Left lobe of liver (tissue), 2 donors: ENCODE data around the gene MCU. TPM values are rescaled to one million over a fixed set of nuclear protein-coding genes. Genes with fewer than 3 reads are reported as not detected.
"Not testable (repeated sequence)": the region's sequence is repeated elsewhere in the genome, so short reads cannot be mapped to it uniquely, and the experiment has no call there.

Experiments
- ATAC-seq: fragments of 200-7000 bp; cut with Tn5 transposase; one replicate; pipeline ENCODE4 v1.9.1; 2020; ENCODE audit warnings: mild to moderate bottlenecking, moderate library complexity
- DNase-seq: peaks from one replicate; pipeline ENCODE4 v3.0.0-alpha.2; 2020; ENCODE audit warnings: low spot score
- total RNA-seq: library from RNA; stranded (reverse); gene quantifications from one replicate; pipeline ENCODE4 v1.2.1, GENCODE V29; 2021
- donor health status: DM: no; HTN: no; CAD: no; lungs with moderate emphysema.
- donor health status: DM: no; HTN: yes; CAD: no.

The MCU gene
- total RNA-seq, 1 donor from 2014 or later: 6.6 TPM

- no peak for DNase-seq
- no peak for ATAC-seq
Measured at GRCh38 chr10:72756674-72757385, 64.9 kb downstream of the MCU start.

DNA sequence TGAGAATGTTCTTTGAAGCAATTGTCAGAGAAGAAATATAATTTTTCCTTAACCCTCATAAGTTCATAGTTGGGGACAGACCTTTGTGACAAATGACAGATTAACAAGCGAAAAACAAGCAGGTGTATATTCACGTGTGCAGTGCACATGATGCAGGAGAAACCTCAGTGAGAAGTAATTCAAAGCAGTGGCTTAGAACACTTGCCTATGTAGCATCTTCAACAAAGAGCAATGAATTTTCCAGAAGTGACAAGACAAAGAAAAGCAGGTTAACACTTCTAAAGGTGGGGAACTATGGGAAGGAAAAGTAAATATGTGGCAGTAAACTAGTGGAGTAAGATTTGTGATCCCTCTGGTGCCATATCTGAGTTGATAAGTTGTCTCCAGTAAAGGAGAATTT, 65.8 kb downstream of the MCU start:
- ATAC-seq (no peak), DNase-seq (no peak)

- not testable (repeated sequence) for ATAC-seq
Measured at GRCh38 chr10:72758930-72759329, 67.0 kb downstream of the MCU start.

DNA sequence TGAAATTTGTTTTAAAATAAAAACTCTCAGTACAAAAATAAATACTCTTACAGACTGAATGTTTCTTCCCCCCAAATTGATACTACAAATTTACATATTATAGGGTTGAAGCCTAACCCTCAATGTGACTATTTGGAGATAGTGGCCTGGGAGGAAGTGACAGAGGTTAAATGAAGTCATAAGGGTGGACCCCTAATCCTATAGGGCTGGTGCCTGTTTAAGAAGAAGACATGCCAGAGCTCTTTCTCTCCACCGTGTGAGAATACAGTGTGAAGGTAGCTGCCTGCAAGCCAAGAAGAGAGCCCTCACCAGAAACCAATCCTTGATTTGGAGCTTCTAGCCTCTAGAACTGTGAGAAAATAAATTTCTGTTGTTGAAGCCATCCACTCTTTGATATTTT, 67.6 kb downstream of the MCU start:
- ATAC-seq (no peak), DNase-seq (no peak)

More at GRCh38 chr10:72758930-72759329, 67.0 kb downstream of the MCU start:
- not testable (repeated sequence) for DNase-seq

DNA sequence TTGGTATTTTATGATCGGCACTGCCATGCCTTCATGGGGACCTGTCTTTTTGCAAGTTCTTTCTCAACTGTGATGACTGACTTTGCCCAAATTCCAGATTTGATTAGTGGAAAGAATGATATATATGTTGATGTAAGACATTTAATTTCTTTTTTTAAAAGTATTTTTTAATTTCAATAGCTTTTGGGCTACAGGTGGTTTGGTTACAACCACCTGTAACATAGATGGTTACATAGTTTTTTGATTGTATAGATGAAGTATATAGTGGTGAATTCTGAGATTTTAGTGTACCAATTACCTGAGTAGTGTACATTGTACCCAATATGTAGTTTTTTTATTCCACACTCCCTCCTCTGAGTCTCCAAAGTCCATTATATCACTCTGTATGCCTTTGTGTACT, 69.6 kb downstream of the MCU start:
- ATAC-seq: no peak
- DNase-seq: no peak

GRCh38 chr10:72762042-72762441, 70.1 kb downstream of the MCU start:
- DNase-seq (no peak), ATAC-seq (no peak)

DNA sequence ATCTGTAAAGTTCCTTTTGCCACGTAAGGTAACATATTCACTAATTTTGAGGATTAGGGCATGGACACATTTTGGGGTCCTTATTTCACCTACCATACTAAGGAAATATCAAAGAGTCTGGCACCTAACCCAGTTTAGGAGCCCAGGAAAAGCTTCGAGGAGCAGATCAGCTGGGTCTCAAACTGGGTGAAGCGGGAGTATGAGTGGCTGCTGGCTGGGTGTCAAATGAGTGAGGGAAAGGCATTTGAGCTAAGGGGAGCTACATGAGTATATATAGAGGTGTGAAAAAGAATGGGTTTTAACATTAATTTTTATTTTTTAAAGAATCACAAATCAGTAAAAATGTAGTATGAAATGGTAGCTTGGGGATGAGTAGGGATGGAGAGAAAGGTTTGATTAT, 71.3 kb downstream of the MCU start:
- ATAC-seq (no peak), DNase-seq (no peak)

GRCh38 chr10:72764151-72764550, 72.2 kb downstream of the MCU start:
- ATAC-seq (no peak), DNase-seq (no peak)

DNA sequence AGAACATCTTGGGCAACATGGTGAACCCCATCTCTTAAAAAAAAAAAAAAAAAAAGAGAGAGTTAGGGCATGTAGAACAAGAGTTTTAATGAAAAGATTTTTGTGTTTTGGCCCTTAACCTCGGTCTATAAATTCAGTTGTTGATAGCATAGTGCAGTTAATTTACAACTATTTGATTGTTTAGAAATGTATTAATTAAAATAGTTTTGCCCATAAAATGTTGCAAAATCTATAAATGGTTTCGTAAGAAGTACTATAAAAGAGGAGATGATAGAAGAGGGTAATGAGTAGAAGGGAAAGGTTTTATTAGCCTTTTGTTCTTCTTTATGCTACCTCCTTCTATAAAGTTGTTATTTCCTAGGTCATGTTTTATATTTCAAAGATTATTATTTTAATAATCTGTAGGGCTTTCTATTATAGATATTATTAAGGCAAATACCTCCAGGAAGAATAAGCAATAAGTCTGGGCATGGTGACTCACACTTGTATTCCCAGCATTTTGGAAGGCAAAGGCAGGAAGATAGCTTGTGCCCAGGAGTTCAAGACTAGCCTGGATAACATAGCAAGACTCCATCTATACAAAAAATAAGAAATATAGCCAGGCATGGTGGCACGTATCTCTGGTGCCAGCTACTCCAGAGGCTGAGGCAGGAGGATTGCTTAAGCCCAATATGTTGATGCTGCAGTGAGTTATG, 73.3 kb downstream of the MCU start:
- DNase-seq (no peak), ATAC-seq (no peak)

GRCh38 chr10:72771195-72771594, 79.3 kb downstream of the MCU start:
- DNase-seq, ATAC-seq: not testable (repeated sequence)

DNA sequence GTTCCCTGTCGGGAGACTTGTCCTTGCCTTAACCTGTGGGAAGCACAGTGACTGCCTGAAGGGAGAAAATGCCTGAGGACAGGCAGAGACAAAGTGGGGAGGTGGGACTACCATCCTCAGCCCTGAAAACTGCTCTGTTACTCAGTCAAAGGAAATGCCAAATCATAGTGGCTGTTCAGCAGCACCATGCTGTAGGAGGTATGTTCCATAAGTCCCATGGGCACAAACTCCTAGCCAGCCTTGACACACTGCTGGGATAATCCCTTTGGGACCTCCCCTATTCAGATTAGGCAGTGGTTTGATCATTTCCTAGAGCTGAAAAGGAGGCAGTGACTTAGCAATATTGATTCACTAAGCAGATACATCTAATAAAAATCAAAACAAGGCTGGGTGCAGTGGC, 80.1 kb downstream of the MCU start:
- no peak for ATAC-seq
- DNase-seq: no peak

GRCh38 chr10:72779874-72780273, 87.9 kb downstream of the MCU start:
- no peak for DNase-seq
- no peak for ATAC-seq

DNA sequence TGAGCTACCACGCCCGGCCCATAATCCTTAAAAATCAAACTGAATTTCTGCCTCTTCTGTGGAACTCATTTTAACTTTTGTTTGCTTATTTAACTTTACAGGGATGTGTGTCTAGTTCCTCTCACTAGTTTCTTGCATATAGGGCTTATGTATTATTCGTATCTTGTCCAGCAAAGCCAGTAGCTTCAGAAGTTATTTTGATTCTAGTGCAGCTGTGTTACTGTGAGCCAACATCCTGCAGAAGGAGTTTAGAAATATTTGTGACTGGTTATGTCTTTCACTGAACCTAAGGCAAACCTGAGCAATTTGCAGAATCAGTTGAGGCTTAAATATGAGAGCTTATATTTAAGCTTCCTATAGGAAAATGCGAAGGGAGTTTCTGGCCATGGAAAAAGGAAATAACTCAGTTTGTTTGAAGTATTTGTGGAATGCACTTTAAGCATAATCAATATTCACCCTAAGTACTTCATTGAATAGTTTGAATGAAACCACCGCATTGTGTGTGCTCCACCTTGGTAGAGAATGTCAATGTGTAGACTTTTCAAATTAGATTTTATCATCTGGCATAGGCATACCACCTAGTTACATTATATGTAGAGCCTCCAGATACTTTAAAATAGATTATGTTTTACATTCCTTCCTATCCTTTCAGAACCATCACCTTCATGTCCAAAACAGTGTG, 90.8 kb downstream of the MCU start:
- ATAC-seq (no peak), DNase-seq (no peak)

DNA sequence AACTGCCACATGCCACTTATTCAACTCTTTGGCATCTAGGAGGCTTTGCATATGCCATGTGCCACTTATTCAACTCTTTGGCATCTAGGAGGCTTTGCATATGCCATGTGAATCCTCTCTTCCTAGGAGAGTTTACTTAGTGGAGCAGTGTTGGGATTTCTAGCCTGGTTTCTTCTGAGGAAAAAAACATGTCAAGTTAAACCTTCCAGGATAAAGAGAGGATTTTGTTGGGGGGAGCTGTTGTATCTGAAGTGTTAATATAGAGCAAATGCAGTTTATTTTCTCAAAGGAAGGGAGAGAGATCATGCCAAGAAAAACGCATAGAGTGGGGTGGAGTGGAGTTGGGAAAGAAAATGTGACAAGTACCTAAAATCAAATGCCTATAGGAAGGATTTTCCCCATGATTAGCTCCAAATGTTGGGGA, 91.5 kb downstream of the MCU start:
- DNase-seq: no peak
- no peak for ATAC-seq

DNA sequence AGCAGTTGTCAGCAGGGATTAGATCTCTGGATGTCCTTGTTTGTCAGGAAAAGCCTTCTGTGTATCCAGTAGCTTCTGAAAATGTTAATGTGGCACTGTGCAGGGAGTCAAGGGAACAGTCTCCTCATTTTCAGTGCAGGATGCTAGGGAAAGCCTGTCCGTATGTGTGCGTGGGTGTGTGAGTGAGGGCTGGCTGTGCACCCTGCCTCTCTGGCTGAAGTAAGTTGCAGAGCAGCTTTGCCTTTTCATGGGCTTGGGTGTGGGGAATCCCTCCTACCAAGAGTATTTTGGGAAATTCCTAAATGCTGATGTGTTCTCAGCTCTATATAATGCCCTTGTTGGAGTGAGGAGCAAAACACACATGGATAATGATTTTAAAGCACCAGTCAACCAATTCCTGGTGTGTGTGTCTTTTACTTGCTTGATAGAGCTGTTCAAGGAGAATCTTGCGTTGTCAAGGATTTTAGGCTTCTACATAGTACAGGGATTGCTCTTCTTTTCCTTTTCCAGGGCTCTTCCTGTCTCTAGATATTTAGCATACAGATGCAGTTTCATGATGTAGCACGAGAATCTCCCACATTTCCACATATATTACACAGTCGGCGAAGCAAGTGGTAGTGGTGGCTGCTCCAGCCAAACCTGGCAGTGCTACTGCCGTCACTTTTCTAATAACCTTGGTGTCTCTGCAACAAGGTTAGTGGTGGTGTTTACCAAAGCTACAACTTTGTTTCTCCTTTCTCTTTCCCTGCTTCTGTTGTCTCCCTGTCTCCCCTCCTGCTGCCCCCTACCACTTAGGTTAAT, 92.8 kb downstream of the MCU start:
- DNase-seq (no peak), ATAC-seq (no peak)

DNA sequence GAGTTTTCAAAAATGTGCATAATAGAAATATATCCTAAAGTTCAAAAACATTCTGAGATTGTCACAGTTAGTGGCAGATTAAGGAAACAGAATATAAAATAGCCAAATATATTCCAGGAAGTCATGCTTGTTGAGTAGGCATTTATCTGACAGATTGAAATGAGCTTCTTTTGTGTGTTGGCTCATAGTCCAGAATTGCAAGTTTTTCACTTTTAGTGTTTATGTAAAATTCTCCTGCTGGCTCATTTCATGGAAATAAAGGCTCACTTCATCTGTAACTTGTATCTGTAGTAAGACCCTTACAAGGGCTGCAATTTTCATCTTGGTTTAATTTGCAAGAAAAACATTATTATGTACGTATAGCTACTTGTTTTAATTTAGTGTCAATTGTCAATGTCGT, 93.5 kb downstream of the MCU start:
- DNase-seq (no peak), ATAC-seq (no peak)

DNA sequence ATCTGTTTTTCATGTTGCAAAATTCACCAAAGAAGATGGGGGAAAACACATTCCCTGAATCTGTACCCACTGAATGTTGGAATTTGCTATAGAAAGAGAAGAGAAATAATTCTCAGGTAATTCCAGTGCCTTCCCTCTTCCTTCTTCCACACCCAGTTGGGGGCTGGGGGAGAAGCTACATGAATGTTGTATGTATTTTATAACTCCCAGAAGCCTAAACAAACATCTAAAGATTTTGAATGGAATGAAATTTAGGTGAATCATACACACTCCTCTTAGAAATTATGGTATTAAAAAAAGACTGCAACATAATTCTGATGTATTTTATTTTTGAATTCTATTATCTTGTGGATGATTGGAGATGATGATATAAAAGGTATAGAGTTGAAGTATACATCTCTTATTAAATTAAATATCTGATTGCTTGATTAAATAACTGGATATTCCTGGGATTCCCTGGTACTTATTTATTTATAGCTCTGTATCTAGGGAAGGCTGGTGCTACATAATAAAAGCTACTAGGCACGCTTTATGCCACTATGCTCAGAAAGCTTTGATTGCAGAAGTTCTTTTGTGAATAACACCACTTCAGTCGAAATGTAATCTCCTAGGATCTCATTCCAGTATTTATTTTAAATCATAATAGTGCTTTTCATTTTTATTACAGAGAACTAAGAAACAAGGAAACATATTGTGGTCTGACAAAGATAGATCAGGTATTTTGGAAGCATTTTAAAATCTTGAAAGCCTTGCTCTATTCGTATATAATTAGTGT, 98.5 kb downstream of the MCU start:
- ATAC-seq (no peak), DNase-seq (no peak)

DNA sequence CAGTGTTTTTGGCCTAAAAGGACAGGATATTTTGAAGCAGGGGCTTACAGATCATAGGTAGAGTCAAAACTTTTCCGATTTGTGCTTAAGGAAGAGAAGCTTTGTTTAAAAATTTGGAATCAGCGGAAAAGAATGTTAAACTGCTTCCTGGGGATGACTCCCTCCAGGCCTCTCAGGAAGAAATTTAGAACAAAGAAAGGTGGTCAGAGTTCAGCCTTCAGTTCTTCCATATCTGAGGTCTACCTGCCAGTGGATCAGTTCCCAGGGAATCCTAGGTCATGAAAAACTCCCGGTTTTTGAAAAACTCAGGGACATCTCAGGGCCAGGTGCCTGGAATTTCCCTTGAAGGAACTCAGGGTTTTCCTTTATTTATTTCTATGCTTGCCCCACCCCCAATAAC, 100.3 kb downstream of the MCU start:
- no peak for ATAC-seq
- DNase-seq: no peak

GRCh38 chr10:72793752-72794151, 101.8 kb downstream of the MCU start:
- ATAC-seq: no peak

GRCh38 chr10:72794260-72794659, 102.3 kb downstream of the MCU start:
- DNase-seq (no peak), ATAC-seq (no peak)

More at GRCh38 chr10:72793752-72794151, 101.8 kb downstream of the MCU start:
- no peak for DNase-seq
